Activated naive CD4-positive, alpha-beta T cell treated with anti-CD3 and anti-CD28 coated beads, Interleukin-2, amount 50 U/mL, for 72 hours (primary cell): ENCODE data around the gene WDR48. TPM values are rescaled to one million over a fixed set of nuclear protein-coding genes. Genes with fewer than 3 reads are reported as not detected.

ENCODE experiments used
- ATAC-seq, 2 donors: fragments of 150-1000 bp; cut with Tn5 transposase; 2 replicates each; pipeline ENCODE4 v1.10.0; 2021; ENCODE audit warnings: mild to moderate bottlenecking in 2 of 2, moderate library complexity in 2 of 2
- DNase-seq, 2 donors: peaks; one replicate each; pipeline ENCODE4 v3.0.0; 2021 to 2022; ENCODE audit warnings: low spot score in 2 of 2
- H3K27ac Mint-ChIP-seq, 2 donors: one replicate each; pipeline ENCODE4 v1.8.0; 2022; ENCODE audit warnings: mild to moderate bottlenecking in 2 of 2, mixed read lengths in 2 of 2
- H3K36me3 Mint-ChIP-seq, 2 donors: one replicate each; pipeline ENCODE4 v1.8.0; 2022; ENCODE audit warnings: mixed read lengths in 2 of 2
- H3K9me3 Mint-ChIP-seq, 2 donors: one replicate each; pipeline ENCODE4 v1.8.0; 2022; ENCODE audit warnings: mixed read lengths in 2 of 2
- total RNA-seq, 2 donors: library from RNA; stranded (reverse); gene quantifications; one replicate each; pipeline ENCODE4 v1.2.3, GENCODE V29; 2022

Gene WDR48
- total RNA-seq = 10 to 100 TPM; 39.2 to 51.8 TPM

GRCh38 chr3:39051649-39052561 is at the start of gene WDR48, which contains the start of gene SCN11A:
Gene WDR48 (plus strand): TSS chr3:39052016. CDS start chr3:39052026, 10 bp downstream.
Gene SCN11A (minus strand): TSS chr3:39051944. CDS start chr3:38950362, 101,582 bp downstream.
- peak; percentile 98 for ATAC-seq
- DNase-seq = peak; percentile 87 to 91
- Mint-ChIP-seq H3K27ac (peak within 1 kb of the TSS; percentile 99), H3K36me3 (peaks cover 5 to 9% of the 10 kb centered on the region in 2 donors), H3K9me3 (peaks cover 0 to 4% of the 10 kb centered on the region in 2 donors)

GRCh38 chr3:39005295-39005694 is 46.5 kb upstream of the WDR48 start:
- ATAC-seq (no peak), DNase-seq (no peak)
- H3K27ac Mint-ChIP-seq = no peak overlapping the region

DNA sequence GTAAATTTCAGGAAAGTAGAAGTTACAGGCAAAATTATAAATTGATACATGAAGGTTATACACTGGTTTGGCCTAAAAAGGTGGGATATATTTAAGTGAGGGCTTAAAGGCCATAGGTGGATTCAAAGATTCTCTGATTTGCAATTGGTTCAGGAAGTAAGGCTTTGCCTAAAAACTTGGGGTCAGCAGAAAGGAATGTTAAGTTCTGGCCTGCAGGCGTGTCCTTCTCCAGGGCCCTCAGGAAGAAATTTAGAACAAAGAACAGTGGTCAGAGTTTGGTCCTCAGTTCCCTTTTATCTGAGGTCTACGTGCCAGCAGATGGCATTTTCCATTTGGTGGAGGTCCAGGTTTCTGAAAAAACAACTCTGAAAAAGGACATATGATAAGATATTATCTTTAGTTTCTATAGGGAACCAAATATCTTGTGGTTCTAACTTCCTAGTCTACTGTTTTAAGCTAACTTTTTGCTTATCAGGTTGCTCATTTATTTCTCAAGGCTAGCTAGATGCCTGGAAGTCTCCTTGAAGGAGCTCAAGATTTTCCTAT is 40.6 kb upstream of the WDR48 start:
- H3K36me3 Mint-ChIP-seq = no peaks in the 10 kb centered on the region
- no peak overlapping the region for H3K27ac Mint-ChIP-seq
- ATAC-seq = no peak
- H3K9me3 Mint-ChIP-seq = no peaks in the 10 kb centered on the region
- no peak for DNase-seq

More at GRCh38 chr3:39005295-39005694, 46.5 kb upstream of the WDR48 start:
- Mint-ChIP-seq H3K36me3 (no peaks in the 10 kb centered on the region), H3K9me3 (no peaks in the 10 kb centered on the region)

DNA sequence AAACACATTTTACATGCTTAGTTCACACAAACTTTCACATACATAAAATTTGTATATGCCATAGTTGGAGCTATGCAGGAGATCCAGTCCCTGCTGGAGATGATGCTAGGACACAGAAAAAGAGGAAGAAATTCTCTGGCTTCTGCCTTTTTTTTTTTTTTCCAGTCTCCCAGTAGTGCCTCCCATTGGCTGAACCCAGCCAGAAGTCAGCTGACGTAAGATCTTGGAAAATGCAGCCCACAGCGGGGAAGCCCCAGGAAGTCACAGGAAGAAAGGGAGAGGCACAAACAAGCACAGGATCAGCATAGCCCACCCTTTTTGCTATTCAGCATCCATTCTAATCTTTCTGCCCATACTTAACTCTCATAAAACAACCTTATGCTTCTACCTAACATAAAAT is 38.5 kb upstream of the WDR48 start:
- DNase-seq (no peak), ATAC-seq (no peak)
- no peaks in the 10 kb centered on the region for H3K36me3 Mint-ChIP-seq
- no peaks in the 10 kb centered on the region for H3K9me3 Mint-ChIP-seq
- H3K27ac Mint-ChIP-seq = no peak overlapping the region

DNA sequence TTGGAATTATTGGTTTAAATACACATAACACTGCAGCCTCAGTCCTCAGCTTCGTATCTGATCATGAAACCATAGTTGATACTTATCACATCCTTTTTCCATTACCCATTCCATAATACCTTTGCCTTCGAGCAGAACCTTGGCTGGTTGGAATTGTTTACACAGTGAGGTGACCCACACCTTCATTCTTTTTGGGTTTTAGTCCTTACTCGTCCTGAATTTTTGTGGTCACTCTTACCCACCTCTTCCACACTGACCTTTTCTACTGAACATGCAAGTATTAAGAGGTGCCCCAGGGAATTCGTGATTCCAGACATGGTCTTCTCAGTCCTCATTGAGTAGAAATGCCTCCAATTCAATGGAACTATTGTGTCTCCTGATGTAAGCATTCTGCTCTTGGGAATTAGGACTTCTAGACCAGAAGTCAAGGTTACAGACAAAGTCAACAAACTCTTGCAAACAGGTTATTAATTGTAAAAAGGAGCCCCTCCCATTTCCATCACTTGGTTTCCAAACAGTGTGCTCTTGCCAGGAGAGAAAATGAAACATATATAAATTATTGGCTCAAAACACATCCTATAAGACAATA is 37.8 kb upstream of the WDR48 start:
- H3K36me3 Mint-ChIP-seq = no peaks in the 10 kb centered on the region
- DNase-seq (no peak), ATAC-seq (no peak)
- no peak overlapping the region for H3K27ac Mint-ChIP-seq
- no peaks in the 10 kb centered on the region for H3K9me3 Mint-ChIP-seq

- Mint-ChIP-seq H3K9me3 (no peaks in the 10 kb centered on the region), H3K27ac (no peak overlapping the region)
- no peak for ATAC-seq
Observed at GRCh38 chr3:39015418-39015817, 36.4 kb upstream of the WDR48 start.

GRCh38 chr3:39019299-39019698 is 32.5 kb upstream of the WDR48 start:
- ATAC-seq = no peak
- Mint-ChIP-seq H3K9me3 (no peaks in the 10 kb centered on the region), H3K36me3 (no peaks in the 10 kb centered on the region)

More at GRCh38 chr3:39015418-39015817, 36.4 kb upstream of the WDR48 start:
- no peaks in the 10 kb centered on the region for H3K36me3 Mint-ChIP-seq
- no peak for DNase-seq

DNA sequence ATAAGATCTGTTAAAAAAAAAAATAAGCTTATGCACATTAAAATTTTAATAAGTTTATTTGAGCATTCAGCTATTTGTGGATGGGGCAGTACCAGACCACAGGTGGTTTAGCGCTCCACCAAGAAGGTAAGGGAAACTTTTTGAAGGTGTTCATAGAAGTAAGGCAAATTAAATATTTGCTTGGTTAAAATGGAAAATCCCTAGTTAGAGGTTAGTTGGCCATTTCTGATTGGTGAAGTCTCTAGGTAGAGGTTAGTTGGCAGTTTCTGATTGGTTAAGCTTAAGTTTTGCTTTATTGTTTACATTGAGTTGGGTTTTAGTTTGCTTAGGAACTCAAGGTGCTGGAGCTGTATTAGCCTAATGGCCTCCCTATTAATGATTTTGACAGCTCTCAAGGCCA is 30.8 kb upstream of the WDR48 start:
- no peak for DNase-seq
- Mint-ChIP-seq H3K9me3 (no peaks in the 10 kb centered on the region), H3K27ac (peak overlapping the region in 1 of 2 donors; percentile 39), H3K36me3 (no peaks in the 10 kb centered on the region)
- ATAC-seq = no peak

More at GRCh38 chr3:39019299-39019698, 32.5 kb upstream of the WDR48 start:
- no peak for DNase-seq
- no peak overlapping the region for H3K27ac Mint-ChIP-seq

DNA sequence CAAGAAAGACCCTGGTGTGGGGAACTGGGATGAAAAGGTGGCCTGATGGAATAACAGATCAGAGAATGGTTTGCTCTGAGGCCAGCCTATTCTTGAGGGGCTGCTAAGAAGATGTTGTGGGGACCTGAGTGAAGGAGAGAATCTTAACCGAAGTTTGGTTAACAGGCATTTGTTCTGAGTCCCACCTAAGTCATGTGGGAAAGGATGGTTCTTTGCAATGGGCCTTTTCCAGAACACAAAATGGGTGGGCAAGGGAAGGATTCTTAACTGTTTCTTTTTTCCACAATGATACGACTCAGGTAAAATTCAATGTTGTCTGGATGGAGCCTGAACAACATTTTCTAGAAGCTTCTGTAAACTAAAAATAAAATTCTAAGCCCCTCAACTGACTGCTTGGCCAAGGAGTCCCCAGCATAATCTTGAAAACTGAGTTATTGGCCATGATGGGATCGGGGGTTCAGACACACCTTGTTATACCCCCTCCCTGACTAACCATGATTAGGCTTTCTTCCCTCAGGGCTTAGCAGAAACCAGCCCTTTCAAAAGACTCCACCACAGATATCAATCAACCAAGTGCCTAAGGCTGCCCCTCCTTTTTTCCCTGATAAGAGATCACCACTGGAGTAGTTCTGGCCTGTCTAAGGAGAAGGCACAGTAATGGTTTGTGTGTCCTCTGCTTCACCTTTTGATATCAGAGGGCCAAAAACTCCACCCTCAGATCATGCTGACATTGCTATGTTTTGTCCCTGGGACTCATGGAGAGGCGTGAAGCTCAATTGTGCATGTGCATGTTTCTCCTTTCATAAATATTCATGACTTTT is 30.1 kb upstream of the WDR48 start:
- DNase-seq (no peak), ATAC-seq (no peak)
- Mint-ChIP-seq H3K27ac (peak overlapping the region; percentile 39), H3K9me3 (no peaks in the 10 kb centered on the region), H3K36me3 (no peaks in the 10 kb centered on the region)

DNA sequence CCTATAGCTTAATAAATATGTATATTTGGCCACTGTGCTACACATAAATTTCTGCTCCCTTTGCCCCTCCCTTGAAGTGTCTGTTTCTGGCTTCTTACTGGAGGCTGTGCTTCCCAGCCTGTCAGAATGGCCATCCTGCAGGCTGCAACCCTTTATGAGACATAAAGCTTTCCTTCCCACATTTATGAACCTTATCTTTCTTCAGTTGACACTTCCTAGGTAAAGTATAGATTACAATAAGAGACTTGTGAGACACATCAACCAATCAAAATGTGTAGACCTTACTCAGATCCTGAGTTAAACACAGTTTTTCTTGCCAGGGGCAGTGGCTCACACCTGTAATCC is 29.6 kb upstream of the WDR48 start:
- Mint-ChIP-seq H3K36me3 (no peaks in the 10 kb centered on the region), H3K27ac (peak overlapping the region in 1 of 2 donors; percentile 39), H3K9me3 (no peaks in the 10 kb centered on the region)
- ATAC-seq = no peak
- no peak for DNase-seq

- no peak for DNase-seq
- ATAC-seq = no peak
- H3K27ac Mint-ChIP-seq = no peak overlapping the region
- no peaks in the 10 kb centered on the region for H3K36me3 Mint-ChIP-seq
- no peaks in the 10 kb centered on the region for H3K9me3 Mint-ChIP-seq
Observed at GRCh38 chr3:39024497-39024896, 27.3 kb upstream of the WDR48 start.

DNA sequence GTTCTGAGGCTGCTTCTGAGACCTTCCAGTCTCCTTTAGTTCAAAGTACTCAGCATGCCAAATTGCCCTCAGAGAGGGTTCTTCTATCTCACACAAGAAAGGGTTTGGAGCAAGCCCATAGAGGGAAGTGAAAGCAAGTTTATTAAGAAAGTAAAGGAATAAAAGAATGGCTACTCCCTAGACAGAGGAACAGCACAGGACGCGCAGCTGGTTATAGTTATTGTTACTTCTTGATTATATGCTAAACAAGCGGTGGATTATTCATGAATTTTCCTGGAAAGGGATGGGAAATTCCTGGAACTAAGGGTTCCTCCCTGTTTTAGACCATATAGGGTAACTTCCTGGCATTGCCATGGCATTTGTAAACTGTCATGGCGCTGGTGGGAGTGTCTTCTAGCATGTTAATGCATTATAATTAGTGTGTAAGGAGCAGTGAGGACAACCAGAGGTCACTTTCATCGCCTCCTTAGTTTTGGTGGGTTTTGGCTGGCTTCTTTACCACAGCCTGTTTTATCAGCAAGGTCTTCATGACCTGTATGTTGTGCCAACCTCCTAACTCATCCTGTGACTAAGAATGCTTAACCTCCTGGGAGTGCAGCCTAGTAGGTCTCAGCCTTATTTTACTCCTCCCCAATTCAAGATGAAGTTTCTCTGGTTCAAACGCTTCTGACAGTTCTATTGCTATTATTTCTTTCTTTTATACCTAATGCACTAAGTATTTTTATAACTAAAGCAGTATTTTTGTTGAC is 26.4 kb upstream of the WDR48 start:
- H3K9me3 Mint-ChIP-seq = no peaks in the 10 kb centered on the region
- H3K36me3 Mint-ChIP-seq = no peaks in the 10 kb centered on the region
- H3K27ac Mint-ChIP-seq = no peak overlapping the region
- DNase-seq (no peak), ATAC-seq (no peak)

DNA sequence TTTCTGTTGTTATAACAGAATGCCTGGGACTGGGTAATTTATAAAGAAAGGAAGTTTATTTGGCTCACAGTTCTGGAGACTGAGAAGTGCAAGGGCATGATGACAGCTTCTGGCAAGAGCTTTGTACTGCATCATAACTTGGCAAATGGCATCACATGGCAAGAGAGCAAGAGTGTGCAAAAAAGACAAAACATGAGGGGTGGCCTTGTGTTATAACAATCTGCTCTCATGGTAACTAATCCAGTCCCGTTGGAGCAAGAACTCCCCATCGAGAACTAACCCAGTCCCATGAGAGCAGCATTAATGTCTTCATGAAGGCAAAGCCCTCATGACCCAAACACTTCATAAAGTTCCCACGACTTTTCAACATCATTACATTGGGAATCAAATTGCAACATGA is 23.3 kb upstream of the WDR48 start:
- DNase-seq = no peak
- ATAC-seq = no peak
- no peaks in the 10 kb centered on the region for H3K9me3 Mint-ChIP-seq
- no peak overlapping the region for H3K27ac Mint-ChIP-seq
- no peaks in the 10 kb centered on the region for H3K36me3 Mint-ChIP-seq

GRCh38 chr3:39029556-39029955 is 22.3 kb upstream of the WDR48 start:
- no peak for ATAC-seq
- no peak for DNase-seq
- Mint-ChIP-seq H3K9me3 (no peaks in the 10 kb centered on the region), H3K27ac (no peak overlapping the region), H3K36me3 (no peaks in the 10 kb centered on the region)

DNA sequence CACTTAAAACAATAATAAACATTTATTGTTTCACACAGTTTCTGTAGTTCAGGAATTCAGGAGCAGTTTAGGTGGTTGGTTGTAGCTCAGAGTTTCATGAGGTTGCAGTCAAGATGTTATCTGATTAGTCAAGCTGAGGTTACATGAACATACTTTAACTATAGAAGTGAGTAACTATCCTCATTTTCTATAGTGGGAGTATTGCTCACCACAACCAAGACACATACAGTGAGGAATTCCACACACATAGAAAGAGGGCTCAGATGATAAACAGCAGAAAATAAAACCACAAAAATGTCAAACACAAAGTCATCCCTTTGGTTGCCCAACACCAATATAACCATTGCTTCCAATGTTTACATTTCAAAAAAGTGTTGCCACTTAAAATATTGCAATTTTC is 13.7 kb upstream of the WDR48 start:
- peaks cover 5 to 7% of the 10 kb centered on the region in 2 donors for H3K9me3 Mint-ChIP-seq
- no peak for DNase-seq
- peak; percentile 84 to 91 for ATAC-seq
- H3K27ac Mint-ChIP-seq = no peak overlapping the region
- H3K36me3 Mint-ChIP-seq = peaks cover 0 to 7% of the 10 kb centered on the region in 2 donors

DNA sequence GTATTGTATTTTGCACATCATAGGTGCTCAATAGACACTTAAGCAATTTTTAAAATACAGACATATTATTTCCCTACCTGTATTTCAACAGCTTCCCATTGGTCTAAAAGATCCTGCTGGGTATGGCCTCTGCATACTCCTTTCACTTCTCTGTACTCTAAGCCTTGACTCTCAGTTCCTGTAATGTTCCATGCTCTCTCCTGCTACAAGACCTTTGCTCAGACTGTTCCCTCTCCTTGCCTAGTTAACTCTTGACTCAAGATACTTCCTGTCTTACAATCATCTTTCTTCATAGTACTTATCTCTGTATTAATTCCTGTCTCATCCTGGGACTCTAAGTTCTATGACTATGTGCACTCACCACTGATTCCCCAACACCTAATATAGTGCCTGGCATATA is 1.8 kb upstream of the WDR48 start:
- ATAC-seq (peak in 1 of 2 donors; percentile 10), DNase-seq (no peak)
- H3K36me3 Mint-ChIP-seq = peaks cover 5 to 9% of the 10 kb centered on the region in 2 donors
- H3K27ac Mint-ChIP-seq = peak overlapping the region in 1 of 2 donors; percentile 82
- peaks cover 0 to 4% of the 10 kb centered on the region in 2 donors for H3K9me3 Mint-ChIP-seq
